Lower leg skin (tissue), 4 donors: ENCODE results near the gene BABAM2. TPM values are rescaled to one million over a fixed set of nuclear protein-coding genes. Genes with fewer than 3 reads are reported as not detected.

ENCODE experiments used
- DNase-seq, 2 donors: peaks; one replicate each; pipeline ENCODE4 v3.0.0-alpha.2; 2019; ENCODE audit warnings: low spot score in 2 of 2
- H3K4me3 ChIP-seq: fragments of 200-600 bp; sonication (generic); 2 replicates; pipeline ENCODE4 v1.5.1; 2017; ENCODE audit warnings: mild to moderate bottlenecking, low read depth; ENCODE audit not compliant: poor library complexity, severe bottlenecking
- CTCF ChIP-seq, 3 donors: fragments of 450-650 bp; IDR thresholded peaks; one replicate each; pipeline ENCODE4 v1.5.1; 2016; ENCODE audit warnings: antibody characterized with exemption in 3 of 3, mild to moderate bottlenecking in 3 of 3, moderate library complexity in 2 of 3
- POLR2A ChIP-seq, 2 donors: fragments of 450-650 bp; IDR thresholded peaks; one replicate each; pipeline ENCODE4 v1.6.1; 2016 to 2017; ENCODE audit warnings: antibody characterized with exemption in 2 of 2, mild to moderate bottlenecking in 1 of 2, moderate library complexity in 1 of 2
- WGBS, 2 donors: methylation state at CpG; one replicate each; pipeline ENCODE4 v1.1.5; 2018; 5-methylcytosine and 5-hydroxymethylcytosine counted together
- intact Hi-C: fragments of 100-400 bp; cut with DNase I; formaldehyde crosslinking; loops from one replicate; pipeline ENCODE4 v1.15.0; 2023; ENCODE audit warnings: low total_unique reads
- total RNA-seq, 4 donors: library from RNA; depleted of rRNA; stranded (reverse); fragments of >200 nt; gene quantifications; one replicate each; pipeline ENCODE4 v1.1.0, GENCODE V29; 2016

Gene BABAM2
- total RNA-seq, 4 donors from 2014 or later: 18.4 to 28.5 (median 23.9) TPM

GRCh38 chr2:28055325-28055970, 164.9 kb downstream of the BABAM2 start:
- TF ChIP-seq POLR2A (IDR thresholded peaks at IDR 0.05) (no peak), CTCF (IDR thresholded peaks at IDR 0.05) (no peak)
- H3K4me3 ChIP-seq: no peak overlapping the region
- intact Hi-C loops: no loop called here
- DNase-seq: no peak

GRCh38 chr2:28058791-28059190, 168.3 kb downstream of the BABAM2 start:
- 93 to 98% methylated on average over 5 of the region's 5 CpGs for WGBS, 2 donors
- TF ChIP-seq CTCF (IDR thresholded peaks at IDR 0.05) (no peak), POLR2A (IDR thresholded peaks at IDR 0.05) (no peak)
- no peak for DNase-seq
- H3K4me3 ChIP-seq: no peak overlapping the region
- intact Hi-C loops: no loop called here

GRCh38 chr2:28062867-28063266, 172.3 kb downstream of the BABAM2 start:
- no peak overlapping the region for H3K4me3 ChIP-seq
- no peak for DNase-seq
- WGBS, 2 donors: 74% methylated on average over 2 of the region's 2 CpGs
- TF ChIP-seq CTCF (IDR thresholded peaks at IDR 0.05) (no peak), POLR2A (IDR thresholded peaks at IDR 0.05) (no peak)
- intact Hi-C loops: no loop called here

- TF ChIP-seq CTCF (IDR thresholded peaks at IDR 0.05) (no peak), POLR2A (IDR thresholded peaks at IDR 0.05) (no peak)
- H3K4me3 ChIP-seq: no peak overlapping the region
- intact Hi-C loops: no loop called here
- DNase-seq: no peak
Observed at GRCh38 chr2:28063492-28063962, 173.0 kb downstream of the BABAM2 start.

- intact Hi-C loops: no loop called here
- 82 to 84% methylated on average over 1 of the region's 1 CpG for WGBS, 2 donors
- no peak overlapping the region for H3K4me3 ChIP-seq
Observed at GRCh38 chr2:28067602-28068001, 177.1 kb downstream of the BABAM2 start.

More at GRCh38 chr2:28067602-28068001, 177.1 kb downstream of the BABAM2 start:
- DNase-seq: no peak
- no peak for TF ChIP-seq CTCF (IDR thresholded peaks at IDR 0.05)
- no peak for TF ChIP-seq POLR2A (IDR thresholded peaks at IDR 0.05)
